NT2/D1 (cell line): ENCODE measurements around the gene GPR17.

Experiments
- DNase-seq: peaks from one replicate; pipeline ENCODE4 v3.0.0-alpha.2; 2011; ENCODE audit warnings: low read depth, low spot score
- H3K27me3 ChIP-seq: 2 replicates; pipeline ENCODE4 v1.6.0; 2011; ENCODE audit warnings: mild to moderate bottlenecking; ENCODE audit not compliant: insufficient read length, insufficient read depth
- H3K36me3 ChIP-seq: 2 replicates; pipeline ENCODE4 v1.6.1; 2011; ENCODE audit warnings: mild to moderate bottlenecking, low read length, mixed read lengths; ENCODE audit not compliant: insufficient read depth, insufficient read length
- H3K4me1 ChIP-seq: 2 replicates; pipeline ENCODE4 v1.5.1; 2011; ENCODE audit not compliant: insufficient read depth, insufficient read length
- H3K4me3 ChIP-seq: 2 replicates; pipeline ENCODE4 v1.5.1; 2011; ENCODE audit warnings: low read depth; ENCODE audit not compliant: insufficient read length
- H3K9ac ChIP-seq: 2 replicates; pipeline ENCODE4 v1.6.0; 2011; ENCODE audit warnings: low read depth; ENCODE audit not compliant: insufficient read length
- H3K9me3 ChIP-seq: 2 replicates; pipeline ENCODE4 v1.5.1; 2011; ENCODE audit warnings: mild to moderate bottlenecking, low read length; ENCODE audit not compliant: insufficient read depth
- SUZ12 ChIP-seq: IDR thresholded peaks from 2 replicates; pipeline ENCODE4 v1.6.1; 2011; ENCODE audit not compliant: insufficient read length, insufficient read depth; ENCODE audit errors: extremely low read depth
- YY1 ChIP-seq: IDR thresholded peaks from 2 replicates; pipeline ENCODE4 v1.6.1; 2011; ENCODE audit not compliant: insufficient read length, insufficient read depth
- ZNF274 ChIP-seq: IDR thresholded peaks from 2 replicates; pipeline ENCODE4 v1.6.1; 2011; ENCODE audit warnings: mild to moderate bottlenecking, low read depth, low read length

The GPR17 gene

DNA sequence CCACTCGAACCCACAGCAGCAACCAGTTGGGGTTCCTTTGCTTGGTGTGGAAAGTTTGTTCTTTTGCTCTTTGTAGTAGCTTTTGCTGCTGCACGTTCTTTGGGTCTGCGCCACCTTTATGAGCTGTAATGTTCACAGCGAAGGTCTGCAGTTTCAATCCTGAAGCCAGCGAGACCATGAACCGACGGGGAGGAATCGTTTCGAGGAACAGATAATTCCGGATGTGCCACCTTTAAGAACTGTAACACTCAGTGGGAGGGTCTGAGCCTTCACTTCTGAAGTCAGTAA is 14.3 kb downstream of the GPR17 start:
- Histone ChIP-seq H3K9me3 (no peaks in the 10 kb centered on the region; the same call in 1 of the 2 replicates), H3K27me3 (peaks cover 24% of the 10 kb centered on the region), H3K4me1 (peaks cover 28% of the 10 kb centered on the region), H3K36me3 (peaks cover 20% of the 10 kb centered on the region), H3K9ac (no peak overlapping the region), H3K4me3 (no peak overlapping the region)
- TF ChIP-seq SUZ12 = no peak
- no peak for TF ChIP-seq YY1
- TF ChIP-seq ZNF274 = no peak
- no peak for DNase-seq

DNA sequence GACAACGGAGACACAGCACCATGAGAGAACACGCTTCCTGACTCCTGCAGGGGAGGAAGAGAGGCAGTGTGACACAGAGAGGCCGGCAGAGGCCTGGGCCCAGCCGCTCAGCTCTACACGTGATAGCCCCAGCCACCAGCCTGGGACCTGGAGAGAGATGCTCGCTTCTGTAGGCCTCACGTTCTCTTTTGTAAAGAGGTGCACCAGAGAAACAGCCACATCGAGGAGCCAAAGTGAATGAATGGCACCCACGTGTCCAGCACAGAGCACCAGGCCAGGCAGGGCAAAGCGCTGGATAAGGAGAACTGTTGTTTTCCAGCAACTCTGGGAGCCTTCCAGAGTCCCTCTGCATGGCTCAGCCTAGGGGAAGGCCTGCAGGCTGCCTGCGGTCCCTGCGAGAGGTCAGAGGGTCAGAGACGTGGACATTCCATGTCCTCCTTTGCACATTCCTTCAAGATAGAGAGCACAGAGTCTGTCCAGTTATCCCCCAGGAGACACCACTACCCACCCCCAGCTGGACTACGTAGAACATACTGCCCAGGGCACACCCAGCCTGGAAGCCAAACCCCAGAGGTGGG is 15.2 kb downstream of the GPR17 start:
- Histone ChIP-seq H3K9me3 (no peaks in the 10 kb centered on the region; the same call in 1 of the 2 replicates), H3K9ac (peak overlapping the region; percentile 46), H3K4me3 (no peak overlapping the region), H3K27me3 (peaks cover 34% of the 10 kb centered on the region), H3K4me1 (peaks cover 25% of the 10 kb centered on the region), H3K36me3 (peaks cover 15% of the 10 kb centered on the region)
- DNase-seq = no peak
- no peak for TF ChIP-seq ZNF274
- TF ChIP-seq YY1 = no peak

DNA sequence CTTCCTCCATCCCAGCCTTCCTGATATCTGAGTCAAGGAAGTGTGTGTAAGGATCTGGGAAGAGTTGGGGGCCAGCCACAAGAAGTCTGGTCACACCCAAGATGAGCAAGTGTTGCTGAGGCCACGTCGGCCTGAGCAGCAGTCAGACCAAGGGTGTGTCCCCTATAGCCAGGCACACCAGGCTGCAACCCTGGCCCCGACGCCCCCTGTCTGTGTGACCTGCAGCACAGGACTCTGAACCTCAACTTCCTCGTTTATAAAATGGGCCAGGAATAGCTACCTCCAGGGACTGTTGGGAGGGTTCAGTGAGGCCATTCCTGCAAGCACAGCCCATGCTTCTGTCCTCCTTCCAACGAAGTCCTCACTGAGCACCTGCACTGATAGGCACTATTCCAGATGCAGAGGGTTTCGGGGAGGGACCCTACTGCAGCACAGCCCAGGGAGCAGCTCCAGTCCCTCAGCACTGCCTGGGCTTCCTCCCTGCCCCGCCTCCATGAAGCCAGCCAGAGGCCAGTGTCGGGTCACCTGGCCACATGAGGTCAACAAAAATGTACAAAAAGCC is 16.1 kb downstream of the GPR17 start:
- DNase-seq = no peak

DNA sequence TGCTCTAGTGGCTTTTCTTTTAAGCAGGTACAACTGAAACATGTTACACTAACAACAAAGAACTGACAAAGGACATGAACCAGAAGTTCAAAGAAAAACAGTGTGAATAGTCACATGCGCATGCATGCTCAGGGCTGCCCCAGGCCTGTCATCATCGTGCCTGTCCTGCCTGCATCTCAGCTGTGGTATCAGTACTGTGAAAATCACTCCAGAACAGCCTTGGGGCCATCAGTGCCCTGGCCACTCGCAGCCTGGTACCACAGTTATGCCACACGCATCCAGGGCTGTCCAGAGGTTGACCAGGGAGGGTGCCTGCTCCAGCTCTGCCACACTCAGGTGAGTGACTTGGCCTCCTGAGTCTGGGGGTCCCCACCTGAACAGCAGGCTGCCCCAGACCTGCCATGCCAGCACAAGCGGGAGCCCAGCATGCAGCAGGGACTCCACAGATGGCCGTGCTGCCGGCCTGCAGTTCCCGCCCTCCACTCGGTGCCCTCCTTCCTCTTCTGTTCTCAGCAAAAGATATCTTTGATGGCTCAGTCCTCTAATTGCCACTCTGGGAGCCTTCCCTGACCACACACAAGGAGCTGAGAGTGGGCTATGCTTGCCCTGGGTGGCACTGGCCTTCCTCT is 17.1 kb downstream of the GPR17 start:
- Histone ChIP-seq H3K9me3 (peaks cover 6% of the 10 kb centered on the region; the same call in 1 of the 2 replicates), H3K27me3 (peaks cover 41% of the 10 kb centered on the region), H3K4me1 (peaks cover 25% of the 10 kb centered on the region), H3K9ac (no peak overlapping the region), H3K4me3 (no peak overlapping the region), H3K36me3 (peaks cover 6% of the 10 kb centered on the region)
- no peak for TF ChIP-seq YY1
- TF ChIP-seq SUZ12 = no peak
- no peak for TF ChIP-seq ZNF274
- no peak for DNase-seq

More for the DNA sequence above, 16.1 kb downstream of the GPR17 start:
- no peak overlapping the region for H3K9ac ChIP-seq
- peaks cover 10% of the 10 kb centered on the region for H3K36me3 ChIP-seq
- TF ChIP-seq YY1 (no peak), ZNF274 (no peak), SUZ12 (no peak)
- peaks cover 36% of the 10 kb centered on the region for H3K27me3 ChIP-seq
- H3K4me1 ChIP-seq = peaks cover 25% of the 10 kb centered on the region
- H3K4me3 ChIP-seq = no peak overlapping the region
- no peaks in the 10 kb centered on the region; the same call in 1 of the 2 replicates for H3K9me3 ChIP-seq

DNA sequence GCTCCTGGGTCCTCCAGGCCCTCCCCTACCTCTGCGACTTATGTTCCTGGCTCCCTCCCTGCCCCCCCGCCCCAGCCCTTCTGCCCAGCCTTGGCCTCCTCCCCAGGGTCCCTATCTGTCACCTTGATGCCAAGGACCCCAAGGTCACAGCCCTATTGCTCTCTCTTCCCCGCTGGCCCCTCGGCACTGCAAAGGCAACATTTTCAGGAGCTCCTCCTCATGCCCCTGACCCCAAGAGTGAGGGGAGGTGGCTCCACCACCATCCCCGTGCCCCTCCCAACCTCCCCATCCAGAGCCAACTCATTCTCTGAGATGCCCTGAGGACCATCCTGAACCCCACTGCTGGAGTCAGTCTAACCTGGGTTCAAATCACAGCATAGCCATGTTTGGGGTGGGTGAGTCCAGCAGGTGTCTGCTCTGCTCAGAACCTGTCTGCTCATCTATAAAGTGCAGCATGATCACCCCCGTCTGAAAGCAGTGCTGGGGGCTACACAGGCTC is 17.7 kb downstream of the GPR17 start:
- Histone ChIP-seq H3K9me3 (peaks cover 8% of the 10 kb centered on the region; the same call in 1 of the 2 replicates), H3K4me1 (peaks cover 24% of the 10 kb centered on the region), H3K9ac (peak overlapping the region; percentile 47), H3K27me3 (peaks cover 41% of the 10 kb centered on the region), H3K36me3 (peaks cover 5% of the 10 kb centered on the region), H3K4me3 (no peak overlapping the region)
- no peak for TF ChIP-seq SUZ12
- DNase-seq = no peak

DNA sequence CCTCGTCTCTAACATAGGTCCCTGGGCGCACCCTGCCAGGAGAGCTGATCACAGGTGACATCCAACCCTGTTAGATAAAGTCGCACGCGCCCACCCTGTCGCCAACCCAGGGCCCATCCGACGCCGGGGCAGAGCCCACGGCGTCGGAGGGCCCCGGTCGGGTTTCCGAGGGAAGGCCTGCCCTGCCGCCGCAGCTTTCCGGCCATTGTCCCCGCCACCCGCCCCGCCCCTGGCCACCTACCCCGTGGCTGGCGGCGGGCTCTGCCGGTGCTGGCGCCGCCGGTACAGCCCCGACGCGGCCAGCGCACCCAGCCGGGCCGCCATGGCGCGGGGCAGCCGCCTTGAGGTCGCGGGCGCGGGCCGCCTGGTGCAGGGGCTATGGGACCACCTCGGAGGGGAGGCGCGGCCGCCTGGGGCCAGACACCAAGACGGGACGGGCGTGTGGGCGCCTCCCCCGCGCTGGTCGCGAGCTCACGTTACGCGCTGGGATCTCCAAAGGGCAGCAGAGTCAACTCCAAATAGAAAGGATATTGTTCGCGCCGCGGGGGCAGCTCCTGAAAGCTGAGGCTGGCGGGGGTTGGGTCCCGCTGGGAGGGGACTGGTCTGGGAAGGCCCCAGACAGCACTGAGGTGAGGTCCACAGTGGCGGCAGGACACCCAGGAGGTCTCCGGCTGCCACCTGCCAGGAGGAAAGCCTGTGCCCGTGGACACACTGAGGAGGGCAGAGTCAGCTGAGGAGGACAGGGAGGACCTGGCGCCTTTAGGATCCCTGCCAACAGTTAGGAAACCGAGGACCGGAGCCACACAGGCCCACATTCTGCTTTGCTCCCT is 18.3 kb downstream of the GPR17 start:
- Histone ChIP-seq H3K27me3 (peaks cover 41% of the 10 kb centered on the region), H3K4me1 (peaks cover 21% of the 10 kb centered on the region), H3K9ac (peak overlapping the region; percentile 57), H3K4me3 (peak overlapping the region; percentile 34), H3K9me3 (peaks cover 8% of the 10 kb centered on the region; the same call in 1 of the 2 replicates), H3K36me3 (peaks cover 3% of the 10 kb centered on the region)
- TF ChIP-seq ZNF274 = no peak
- no peak for TF ChIP-seq YY1
- no peak for TF ChIP-seq SUZ12
- DNase-seq = no peak

DNA sequence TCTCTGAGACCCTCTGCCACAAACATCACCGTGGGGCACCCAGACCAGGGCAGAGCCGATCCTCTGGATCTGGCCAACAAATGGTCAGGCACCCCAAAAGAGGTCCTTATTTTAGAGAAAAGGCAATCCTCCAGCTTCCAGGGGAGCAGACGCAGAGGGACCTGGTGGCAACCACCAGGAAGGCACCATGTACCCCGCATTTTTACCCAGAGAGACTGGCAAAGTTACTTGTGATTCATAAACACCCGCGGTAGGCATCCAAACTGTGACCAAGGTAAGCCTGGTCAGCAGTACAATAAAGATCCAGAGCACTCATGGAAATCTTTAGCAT is 18.9 kb downstream of the GPR17 start:
- H3K4me1 ChIP-seq = peaks cover 21% of the 10 kb centered on the region
- peaks cover 8% of the 10 kb centered on the region; the same call in 1 of the 2 replicates for H3K9me3 ChIP-seq
- H3K36me3 ChIP-seq = peaks cover 3% of the 10 kb centered on the region
- TF ChIP-seq ZNF274 (no peak), YY1 (no peak), SUZ12 (no peak)
- no peak for DNase-seq
- H3K27me3 ChIP-seq = peaks cover 41% of the 10 kb centered on the region
- peak overlapping the region; percentile 34 for H3K4me3 ChIP-seq
- H3K9ac ChIP-seq = peak overlapping the region; percentile 57
